Measurements from ENCODE around the gene ZNF691.
A peak's percentile ranks its signal among the peaks of the same experiment; 100 is the strongest.

Gene ZNF691

DNA sequence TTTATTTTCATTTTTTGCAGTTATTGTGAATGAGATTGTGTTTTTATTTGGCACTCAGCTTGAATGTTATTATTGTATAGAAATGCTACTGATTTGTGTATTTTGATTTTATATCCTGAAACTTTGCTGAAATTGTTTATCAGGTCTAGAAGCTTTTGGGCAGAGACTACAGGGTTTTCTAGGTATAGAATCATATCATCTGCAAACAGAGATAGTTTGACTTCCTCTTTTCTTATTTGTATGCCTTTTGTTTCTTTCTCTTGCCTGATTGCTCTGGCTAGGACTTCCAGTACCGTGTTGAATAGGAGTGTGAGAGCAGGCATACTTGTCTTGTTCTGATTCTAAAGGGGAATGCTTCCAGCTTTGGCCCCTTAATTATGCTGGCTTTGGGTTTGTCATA lies 27.3 kb downstream of the ZNF691 start:
- Histone ChIP-seq H3K9me3 (ENCODE audit: control insufficient read depth, insufficient read depth, low read depth, low read length) (no peaks in the 10 kb centered on the region), H3K27ac (ENCODE audit: extremely low read depth, low read depth, low read length) (no peak overlapping the region), H3K4me3 (ENCODE audit: low read depth, low read length) (no peak overlapping the region), H3K4me1 (ENCODE audit: control insufficient read depth, insufficient read depth, low read length) (no peaks in the 10 kb centered on the region), H3K36me3 (ENCODE audit: control insufficient read depth in 2 of 2, insufficient read depth in 1 of 2, low read length in 2 of 2) (no peaks in the 10 kb centered on the region)
- ChIA-PET CTCF (interaction anchor here (1.6 to 1.8 kb wide), 2 partner anchors 10 to 96 kb away, joined by 7 read pairs; no protein-coding TSS in a partner anchor), POLR2A (no interaction called here)
- TF ChIP-seq, protein P1, sequence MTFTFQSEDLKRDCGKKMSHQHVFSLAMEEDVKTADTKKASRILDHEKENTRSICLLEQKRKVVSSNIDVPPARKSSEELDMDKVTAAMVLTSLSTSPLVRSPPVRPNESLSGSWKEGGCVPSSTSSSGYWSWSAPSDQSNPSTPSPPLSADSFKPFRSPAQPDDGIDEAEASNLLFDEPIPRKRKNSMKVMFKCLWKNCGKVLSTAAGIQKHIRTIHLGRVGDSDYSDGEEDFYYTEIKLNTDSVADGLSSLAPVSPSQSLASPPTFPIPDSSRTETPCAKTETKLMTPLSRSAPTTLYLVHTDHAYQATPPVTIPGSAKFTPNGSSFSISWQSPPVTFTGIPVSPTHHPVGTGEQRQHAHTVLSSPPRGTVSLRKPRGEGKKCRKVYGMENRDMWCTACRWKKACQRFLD (tag by site-specific recombination; IDR thresholded peaks at IDR 0.05): no peak
- TF ChIP-seq ZNF768 (tag by site-specific recombination; IDR thresholded peaks at IDR 0.05) (no peak), HOXD13 (CRISPR knock-in tag; IDR thresholded peaks at IDR 0.05; ENCODE audit: borderline replicate concordance) (no peak), ZBTB17 (tag by site-specific recombination; IDR thresholded peaks at IDR 0.05) (no peak), ZNF473 (tag by site-specific recombination; IDR thresholded peaks at IDR 0.05) (no peak), ZNF639 (tag by site-specific recombination; IDR thresholded peaks at IDR 0.05) (no peak), SP3 (tag by site-specific recombination; IDR thresholded peaks at IDR 0.05) (no peak), KLF16 (tag by site-specific recombination; IDR thresholded peaks at IDR 0.05) (no peak), ZNF580 (tag by site-specific recombination; IDR thresholded peaks at IDR 0.05) (no peak), ZNF24 (tag by site-specific recombination; IDR thresholded peaks at IDR 0.05) (no peak), HOXA7 (CRISPR knock-in tag; IDR thresholded peaks at IDR 0.05; ENCODE audit: borderline replicate concordance) (no peak), BCL11A (tag by site-specific recombination; IDR thresholded peaks at IDR 0.05; ENCODE audit: low read depth) (no peak), ZNF610 (tag by site-specific recombination; IDR thresholded peaks at IDR 0.05; ENCODE audit: borderline replicate concordance) (no peak)
- TF ChIP-seq, protein P2, sequence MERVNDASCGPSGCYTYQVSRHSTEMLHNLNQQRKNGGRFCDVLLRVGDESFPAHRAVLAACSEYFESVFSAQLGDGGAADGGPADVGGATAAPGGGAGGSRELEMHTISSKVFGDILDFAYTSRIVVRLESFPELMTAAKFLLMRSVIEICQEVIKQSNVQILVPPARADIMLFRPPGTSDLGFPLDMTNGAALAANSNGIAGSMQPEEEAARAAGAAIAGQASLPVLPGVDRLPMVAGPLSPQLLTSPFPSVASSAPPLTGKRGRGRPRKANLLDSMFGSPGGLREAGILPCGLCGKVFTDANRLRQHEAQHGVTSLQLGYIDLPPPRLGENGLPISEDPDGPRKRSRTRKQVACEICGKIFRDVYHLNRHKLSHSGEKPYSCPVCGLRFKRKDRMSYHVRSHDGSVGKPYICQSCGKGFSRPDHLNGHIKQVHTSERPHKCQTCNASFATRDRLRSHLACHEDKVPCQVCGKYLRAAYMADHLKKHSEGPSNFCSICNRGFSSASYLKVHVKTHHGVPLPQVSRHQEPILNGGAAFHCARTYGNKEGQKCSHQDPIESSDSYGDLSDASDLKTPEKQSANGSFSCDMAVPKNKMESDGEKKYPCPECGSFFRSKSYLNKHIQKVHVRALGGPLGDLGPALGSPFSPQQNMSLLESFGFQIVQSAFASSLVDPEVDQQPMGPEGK (tag by site-specific recombination; IDR thresholded peaks at IDR 0.05): no peak
- TF ChIP-seq, protein P3, sequence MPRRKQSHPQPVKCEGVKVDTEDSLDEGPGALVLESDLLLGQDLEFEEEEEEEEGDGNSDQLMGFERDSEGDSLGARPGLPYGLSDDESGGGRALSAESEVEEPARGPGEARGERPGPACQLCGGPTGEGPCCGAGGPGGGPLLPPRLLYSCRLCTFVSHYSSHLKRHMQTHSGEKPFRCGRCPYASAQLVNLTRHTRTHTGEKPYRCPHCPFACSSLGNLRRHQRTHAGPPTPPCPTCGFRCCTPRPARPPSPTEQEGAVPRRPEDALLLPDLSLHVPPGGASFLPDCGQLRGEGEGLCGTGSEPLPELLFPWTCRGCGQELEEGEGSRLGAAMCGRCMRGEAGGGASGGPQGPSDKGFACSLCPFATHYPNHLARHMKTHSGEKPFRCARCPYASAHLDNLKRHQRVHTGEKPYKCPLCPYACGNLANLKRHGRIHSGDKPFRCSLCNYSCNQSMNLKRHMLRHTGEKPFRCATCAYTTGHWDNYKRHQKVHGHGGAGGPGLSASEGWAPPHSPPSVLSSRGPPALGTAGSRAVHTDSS (tag by site-specific recombination; IDR thresholded peaks at IDR 0.05): no peak

- TF ChIP-seq SETDB1 (IDR thresholded peaks at IDR 0.05; ENCODE audit: insufficient read length, low read length) (peak; percentile 6), ZNF174 (tag by site-specific recombination; IDR thresholded peaks at IDR 0.05) (no peak)
- H3K27ac ChIP-seq (ENCODE audit: extremely low read depth, low read depth, low read length): no peak overlapping the region
- ChIA-PET POLR2A (no interaction called here), CTCF (interaction anchor here (1.1 kb wide), 1 partner anchor 37 kb away, joined by 4 read pairs; no protein-coding TSS in a partner anchor)
- H3K36me3 ChIP-seq (ENCODE audit: control insufficient read depth in 2 of 2, insufficient read depth in 1 of 2, low read length in 2 of 2): no peaks in the 10 kb centered on the region
- no peaks in the 10 kb centered on the region for H3K9me3 ChIP-seq (ENCODE audit: control insufficient read depth, insufficient read depth, low read depth, low read length)
- no peak overlapping the region for H3K4me3 ChIP-seq (ENCODE audit: low read depth, low read length)
- H3K4me1 ChIP-seq (ENCODE audit: control insufficient read depth, insufficient read depth, low read length): no peaks in the 10 kb centered on the region
Measured at GRCh38 chr1:42876009-42876408, 29.6 kb downstream of the ZNF691 start.
